Measurements from ENCODE around the gene ADAT3. TPM values are rescaled to one million over a fixed set of nuclear protein-coding genes. Genes with fewer than 3 reads are reported as not detected.
A peak's percentile ranks its signal among the peaks of the same experiment; 100 is the strongest.

The ADAT3 gene
- total RNA-seq, 5 donors from 2014 or later (not counting 1 experiment from before 2014, with no cell fraction given) = 6.0 to 16.1 (median 7.7) TPM

- H3K27me3 ChIP-seq (replicated peaks in 1 of 2; ENCODE audit: control insufficient read depth in 2 of 2, extremely low read depth in 1 of 2, insufficient read depth in 2 of 2, low read length in 1 of 2) = no peaks in the 10 kb centered on the region
- H3K4me3 Mint-ChIP-seq = peak overlapping the region; percentile 29 to 98 (median 53)
- peaks cover 60 to 87% of the 10 kb centered on the region in 2 experiments for H3K4me1 ChIP-seq (ENCODE audit: control insufficient read depth in 1 of 2, extremely low read depth in 1 of 2, insufficient read depth in 2 of 2, low read length in 2 of 2)
- H3K36me3 Mint-ChIP-seq = no peaks in the 10 kb centered on the region
- 56% methylated on average over 3 of the region's 10 CpGs for WGBS (ENCODE audit: insufficient coverage)
- DNase-seq = peak in 1 of 35 experiments; percentile 23
- H3K9me3 Mint-ChIP-seq = no peaks in the 10 kb centered on the region
- H3K36me3 ChIP-seq (ENCODE audit: control insufficient read depth in 2 of 2, extremely low read depth in 1 of 2, insufficient read depth in 1 of 2, low read length in 1 of 2) = no peaks in the 10 kb centered on the region
- no peaks in the 10 kb centered on the region for H3K27me3 Mint-ChIP-seq
- H3K9me3 ChIP-seq = no peaks in the 10 kb centered on the region
- H3K27ac ChIP-seq (ENCODE audit: low read length) = peak overlapping the region; percentile 44
- no peak overlapping the region for H3K4me3 ChIP-seq (ENCODE audit: control insufficient read depth in 1 of 2, extremely low read depth in 1 of 2, low read length in 1 of 2)
- CTCF ChIA-PET = no interaction called here
- POLR2A ChIA-PET = no interaction called here
- H3K27ac Mint-ChIP-seq = peak overlapping the region; percentile 78 to 85
- peaks cover 51 to 62% (median 59%) of the 10 kb centered on the region in 3 donors for H3K4me1 Mint-ChIP-seq
- ATAC-seq (replicated peaks in 1 of 4) = no peak
These were observed 46.7 kb upstream of the ADAT3 start for GRCh38 chr19:1858412-1859081.

- CTCF ChIA-PET = no interaction called here
- Histone ChIP-seq H3K27me3 (replicated peaks in 1 of 2; ENCODE audit: control insufficient read depth in 2 of 2, extremely low read depth in 1 of 2, insufficient read depth in 2 of 2, low read length in 1 of 2) (no peaks in the 10 kb centered on the region), H3K4me3 (ENCODE audit: control insufficient read depth in 1 of 2, extremely low read depth in 1 of 2, low read length in 1 of 2) (no peak overlapping the region), H3K9me3 (no peaks in the 10 kb centered on the region), H3K4me1 (ENCODE audit: control insufficient read depth in 1 of 2, extremely low read depth in 1 of 2, insufficient read depth in 2 of 2, low read length in 2 of 2) (peaks cover 55 to 81% of the 10 kb centered on the region in 2 experiments), H3K27ac (ENCODE audit: low read length) (peak overlapping the region; percentile 55), H3K36me3 (ENCODE audit: control insufficient read depth in 2 of 2, extremely low read depth in 1 of 2, insufficient read depth in 1 of 2, low read length in 1 of 2) (no peaks in the 10 kb centered on the region)
- WGBS (ENCODE audit: insufficient coverage) = 75% methylated on average over 11 of the region's 18 CpGs
- Mint-ChIP-seq H3K27me3 (no peaks in the 10 kb centered on the region), H3K4me1 (peaks cover 49 to 60% (median 57%) of the 10 kb centered on the region in 3 donors), H3K36me3 (no peaks in the 10 kb centered on the region), H3K27ac (peak overlapping the region; percentile 78 to 85), H3K9me3 (no peaks in the 10 kb centered on the region), H3K4me3 (peak overlapping the region in 2 of 3 donors; percentile 21 to 98)
- ATAC-seq (replicated peaks in 1 of 4) = no peak
- POLR2A ChIA-PET = no interaction called here
- DNase-seq = no peak
These were observed 45.8 kb upstream of the ADAT3 start for GRCh38 chr19:1859331-1859781.

GRCh38 chr19:1860042-1860775, 45.0 kb upstream of the ADAT3 start:
- no peak for ATAC-seq (replicated peaks in 1 of 4)
- no peaks in the 10 kb centered on the region for H3K9me3 Mint-ChIP-seq
- peaks cover 47 to 80% of the 10 kb centered on the region in 2 experiments for H3K4me1 ChIP-seq (ENCODE audit: control insufficient read depth in 1 of 2, extremely low read depth in 1 of 2, insufficient read depth in 2 of 2, low read length in 2 of 2)
- CTCF ChIA-PET = no interaction called here
- H3K9me3 ChIP-seq = no peaks in the 10 kb centered on the region
- H3K4me3 Mint-ChIP-seq = peak overlapping the region in 2 of 3 donors; percentile 93 to 98
- H3K27ac Mint-ChIP-seq = peak overlapping the region; percentile 46 to 48
- H3K27me3 ChIP-seq (replicated peaks in 1 of 2; ENCODE audit: control insufficient read depth in 2 of 2, extremely low read depth in 1 of 2, insufficient read depth in 2 of 2, low read length in 1 of 2) = no peaks in the 10 kb centered on the region
- no peaks in the 10 kb centered on the region for H3K36me3 ChIP-seq (ENCODE audit: control insufficient read depth in 2 of 2, extremely low read depth in 1 of 2, insufficient read depth in 1 of 2, low read length in 1 of 2)
- peak overlapping the region; percentile 55 for H3K27ac ChIP-seq (ENCODE audit: low read length)
- peak in 31 of 35 experiments; percentile 43 to 84 (median 60) for DNase-seq
- no peaks in the 10 kb centered on the region for H3K27me3 Mint-ChIP-seq
- H3K4me3 ChIP-seq (ENCODE audit: control insufficient read depth in 1 of 2, extremely low read depth in 1 of 2, low read length in 1 of 2) = no peak overlapping the region
- no peaks in the 10 kb centered on the region for H3K36me3 Mint-ChIP-seq
- WGBS (ENCODE audit: insufficient coverage) = 80% methylated on average over 2 of the region's 32 CpGs
- POLR2A ChIA-PET = interaction anchor here in 1 of 2 donors (0.7 kb wide), 1 partner anchor 9 kb away, joined by 13 read pairs; no protein-coding TSS in a partner anchor
- peaks cover 45 to 52% (median 49%) of the 10 kb centered on the region in 3 donors for H3K4me1 Mint-ChIP-seq

GRCh38 chr19:1860821-1861598, 44.2 kb upstream of the ADAT3 start:
- CTCF ChIA-PET = interaction anchor here in 1 of 2 donors (0.7 kb wide), 1 partner anchor 187 kb away, joined by 3 read pairs; no protein-coding TSS in a partner anchor
- H3K4me3 Mint-ChIP-seq = peak overlapping the region; percentile 93 to 98 (median 93)
- Histone ChIP-seq H3K27ac (ENCODE audit: low read length) (peak overlapping the region; percentile 68), H3K4me1 (ENCODE audit: control insufficient read depth in 1 of 2, extremely low read depth in 1 of 2, insufficient read depth in 2 of 2, low read length in 2 of 2) (peaks cover 42 to 77% of the 10 kb centered on the region in 2 experiments), H3K36me3 (ENCODE audit: control insufficient read depth in 2 of 2, extremely low read depth in 1 of 2, insufficient read depth in 1 of 2, low read length in 1 of 2) (no peaks in the 10 kb centered on the region), H3K27me3 (replicated peaks in 1 of 2; ENCODE audit: control insufficient read depth in 2 of 2, extremely low read depth in 1 of 2, insufficient read depth in 2 of 2, low read length in 1 of 2) (no peaks in the 10 kb centered on the region), H3K4me3 (ENCODE audit: control insufficient read depth in 1 of 2, extremely low read depth in 1 of 2, low read length in 1 of 2) (peak overlapping the region in 1 of 2 donors; percentile 80), H3K9me3 (no peaks in the 10 kb centered on the region)
- 76% methylated on average over 16 of the region's 28 CpGs for WGBS (ENCODE audit: insufficient coverage)
- POLR2A ChIA-PET = no interaction called here
- H3K36me3 Mint-ChIP-seq = no peaks in the 10 kb centered on the region
- H3K27ac Mint-ChIP-seq = peak overlapping the region; percentile 84 to 92
- H3K27me3 Mint-ChIP-seq = no peaks in the 10 kb centered on the region
- H3K4me1 Mint-ChIP-seq = peaks cover 39 to 52% (median 46%) of the 10 kb centered on the region in 3 donors
- DNase-seq (no peak), ATAC-seq (replicated peaks in 1 of 4) (no peak)
- H3K9me3 Mint-ChIP-seq = no peaks in the 10 kb centered on the region

GRCh38 chr19:1861599-1862031, 43.6 kb upstream of the ADAT3 start:
- H3K4me1 Mint-ChIP-seq = peaks cover 39 to 48% (median 43%) of the 10 kb centered on the region in 3 donors
- H3K4me1 ChIP-seq (ENCODE audit: control insufficient read depth in 1 of 2, extremely low read depth in 1 of 2, insufficient read depth in 2 of 2, low read length in 2 of 2) = peaks cover 36 to 71% of the 10 kb centered on the region in 2 experiments

GRCh38 chr19:1862068-1862423, 43.2 kb upstream of the ADAT3 start:
- H3K4me3 Mint-ChIP-seq = peak overlapping the region; percentile 93 to 98 (median 93)
- H3K9me3 Mint-ChIP-seq = no peaks in the 10 kb centered on the region
- Histone ChIP-seq H3K27ac (ENCODE audit: low read length) (peak overlapping the region; percentile 68), H3K4me3 (ENCODE audit: control insufficient read depth in 1 of 2, extremely low read depth in 1 of 2, low read length in 1 of 2) (peak overlapping the region; percentile 80), H3K9me3 (no peaks in the 10 kb centered on the region), H3K27me3 (replicated peaks in 1 of 2; ENCODE audit: control insufficient read depth in 2 of 2, extremely low read depth in 1 of 2, insufficient read depth in 2 of 2, low read length in 1 of 2) (no peaks in the 10 kb centered on the region), H3K36me3 (ENCODE audit: control insufficient read depth in 2 of 2, extremely low read depth in 1 of 2, insufficient read depth in 1 of 2, low read length in 1 of 2) (no peaks in the 10 kb centered on the region), H3K4me1 (ENCODE audit: control insufficient read depth in 1 of 2, extremely low read depth in 1 of 2, insufficient read depth in 2 of 2, low read length in 2 of 2) (peaks cover 35 to 69% of the 10 kb centered on the region in 2 experiments)
- ChIA-PET CTCF (no interaction called here), POLR2A (no interaction called here)
- no peaks in the 10 kb centered on the region for H3K36me3 Mint-ChIP-seq
- H3K27ac Mint-ChIP-seq = peak overlapping the region; percentile 92 to 96
- no peak for ATAC-seq (replicated peaks in 1 of 4)
- WGBS (ENCODE audit: insufficient coverage) = 4% methylated on average over 20 of the region's 21 CpGs
- no peak for DNase-seq
- peaks cover 39 to 48% (median 43%) of the 10 kb centered on the region in 3 donors for H3K4me1 Mint-ChIP-seq
- no peaks in the 10 kb centered on the region for H3K27me3 Mint-ChIP-seq

More at GRCh38 chr19:1861599-1862031, 43.6 kb upstream of the ADAT3 start:
- peak in 1 of 35 experiments; percentile 20 for DNase-seq
- Mint-ChIP-seq H3K9me3 (no peaks in the 10 kb centered on the region), H3K27me3 (no peaks in the 10 kb centered on the region), H3K36me3 (no peaks in the 10 kb centered on the region), H3K27ac (peak overlapping the region; percentile 84 to 92), H3K4me3 (peak overlapping the region; percentile 93 to 98 (median 93))
- no peak for ATAC-seq (replicated peaks in 1 of 4)
- Histone ChIP-seq H3K4me3 (ENCODE audit: control insufficient read depth in 1 of 2, extremely low read depth in 1 of 2, low read length in 1 of 2) (peak overlapping the region; percentile 80), H3K27ac (ENCODE audit: low read length) (peak overlapping the region; percentile 68), H3K27me3 (replicated peaks in 1 of 2; ENCODE audit: control insufficient read depth in 2 of 2, extremely low read depth in 1 of 2, insufficient read depth in 2 of 2, low read length in 1 of 2) (no peaks in the 10 kb centered on the region), H3K9me3 (no peaks in the 10 kb centered on the region), H3K36me3 (ENCODE audit: control insufficient read depth in 2 of 2, extremely low read depth in 1 of 2, insufficient read depth in 1 of 2, low read length in 1 of 2) (no peaks in the 10 kb centered on the region)
- CTCF ChIA-PET = interaction anchor here in 1 of 2 donors (0.7 kb wide), 1 partner anchor 186 kb away, joined by 3 read pairs; no protein-coding TSS in a partner anchor
- POLR2A ChIA-PET = no interaction called here
- WGBS (ENCODE audit: insufficient coverage) = 50% methylated on average over 10 of the region's 23 CpGs

All from T-cell (primary cell).